HepG2 (cell line): ENCODE measurements around the gene BEX2. TPM values are rescaled to one million over a fixed set of nuclear protein-coding genes. Genes with fewer than 3 reads are reported as not detected.

ENCODE experiments used
- ATAC-seq: fragments of 200-7000 bp; cut with Tn5 transposase; 3 replicates; pipeline ENCODE4 v1.9.1; 2020; ENCODE audit warnings: mild to moderate bottlenecking, moderate library complexity
- BruUV-seq: library from RNA; stranded (reverse); fragments of 400-500 nt; replicated peaks from 2 replicates; lab custom pipeline; 2021; lab: Mats Ljungman, UMichigan
- CTCF ChIA-PET: fragments of 300-600 bp; formaldehyde crosslinking; extraction: SDS; loops from one replicate; lab custom pipeline; 2021; ENCODE audit warnings: low total read pairs, inconsistent platforms, low intra/inter-chr PET ratio; lab: Yijun Ruan, JAX
- POLR2A ChIA-PET: fragments of 350-600 bp; sonication (Branson Sonifier 250); formaldehyde crosslinking; loops from one replicate; lab custom pipeline; 2020; ENCODE audit warnings: antibody characterized with exemption, inconsistent platforms; lab: Yijun Ruan, JAX
- DNase-seq: peaks from one replicate; pipeline ENCODE4 v3.0.0-alpha.2; 2015; ENCODE audit warnings: low spot score
- FAIRE-seq: peaks from 3 replicates; lab custom pipeline; 2011; peaks lifted over from hg19 to GRCh38; lab: Jason Lieb, UNC
- H2AFZ ChIP-seq: one replicate; pipeline ENCODE4 v1.6.1; 2011; ENCODE audit warnings: low read length, inconsistent platforms
- H3K27ac ChIP-seq: fragments of 300-600 bp; 3 replicates; pipeline ENCODE4 v1.8.0; 2011; ENCODE audit warnings: mixed run types, mild to moderate bottlenecking, mixed read lengths, low read length, inconsistent platforms; ENCODE audit not compliant: insufficient read depth; ENCODE audit errors: extremely low read length
- H3K27me3 ChIP-seq, 2 experiments: fragments of 200-600 bp in 1 of 2; 2 replicates in 1 of 2; 3 replicates in 1 of 2; pipeline versions ENCODE4 v1.6.0 to v1.8.0; 2011; ENCODE audit warnings: low read length in 2 of 2, mild to moderate bottlenecking in 2 of 2, moderate library complexity in 2 of 2, inconsistent platforms in 1 of 2; ENCODE audit not compliant: insufficient read depth in 2 of 2, control insufficient read depth in 1 of 2
- H3K36me3 ChIP-seq, 2 experiments: fragments of 200-600 bp in 1 of 2; replicated peaks in 1 of 2; 2 replicates in 1 of 2; 3 replicates in 1 of 2; pipeline versions ENCODE4 v1.5.1 to v1.8.0; 2011; ENCODE audit warnings: low read length in 2 of 2, inconsistent platforms in 1 of 2; ENCODE audit not compliant: insufficient read depth in 2 of 2, control insufficient read depth in 1 of 2
- H3K4me1 ChIP-seq: 2 replicates; pipeline ENCODE4 v1.5.1; 2012; ENCODE audit warnings: low read length, inconsistent platforms; ENCODE audit not compliant: insufficient read depth
- H3K4me2 ChIP-seq: 2 replicates; pipeline ENCODE4 v1.6.0; 2011; ENCODE audit warnings: low read depth, low read length, inconsistent platforms
- H3K4me3 ChIP-seq, 3 experiments: fragments of 200-600 bp in 1 of 3; sonication (generic), shearing (Covaris generic) in 1 of 3; replicated peaks in 1 of 3; 2 replicates each; pipeline ENCODE4 v1.5.1; 2011 to 2016; ENCODE audit warnings: low read length in 3 of 3, inconsistent platforms in 2 of 3, low read depth in 2 of 3, mild to moderate bottlenecking in 2 of 3, control low read depth in 1 of 3, mixed read lengths in 1 of 3; ENCODE audit not compliant: insufficient read depth in 1 of 3
- H3K79me2 ChIP-seq: one replicate; pipeline ENCODE4 v1.6.1; 2011; ENCODE audit warnings: low read length, inconsistent platforms; ENCODE audit not compliant: insufficient read depth
- H3K9ac ChIP-seq: 2 replicates; pipeline ENCODE4 v1.6.0; 2011; ENCODE audit warnings: mild to moderate bottlenecking, low read depth, low read length, inconsistent platforms; ENCODE audit not compliant: insufficient read depth
- H3K9me3 ChIP-seq: 2 replicates; pipeline ENCODE4 v1.5.1; 2012; ENCODE audit warnings: mild to moderate bottlenecking, low read length
- H4K20me1 ChIP-seq: 2 replicates; pipeline ENCODE4 v1.6.0; 2011; ENCODE audit warnings: inconsistent platforms, mild to moderate bottlenecking, low read length, moderate library complexity; ENCODE audit not compliant: insufficient read depth
- ARID2 ChIP-seq: sonication (generic); formaldehyde crosslinking; IDR thresholded peaks from 2 replicates; pipeline ENCODE4 v1.8.1; 2022; ENCODE audit warnings: mild to moderate bottlenecking, missing genetic modification reagents, borderline replicate concordance
- CREM ChIP-seq, 2 experiments: sonication (generic) in 1 of 2; formaldehyde crosslinking in 1 of 2; IDR thresholded peaks; 2 replicates each; pipeline versions ENCODE4 v1.4.0 to v1.6.1; 2016 to 2020; ENCODE audit warnings: antibody characterized with exemption in 1 of 2, mild to moderate bottlenecking in 1 of 2, missing genetic modification reagents in 1 of 2
- GATA4 ChIP-seq: sonication (generic); IDR thresholded peaks from 2 replicates; pipeline ENCODE4 v1.6.1; 2016; ENCODE audit warnings: antibody characterized with exemption, low read depth, borderline replicate concordance
- KDM3A ChIP-seq: IDR thresholded peaks from 2 replicates; pipeline ENCODE4 v1.6.1; 2018; ENCODE audit warnings: low read depth, missing compliant biosample characterization
- KDM5B ChIP-seq: sonication (generic); formaldehyde crosslinking; IDR thresholded peaks from 2 replicates; pipeline ENCODE4 v1.4.0; 2020; ENCODE audit warnings: missing genetic modification reagents, mild to moderate bottlenecking, borderline replicate concordance
- MTA3 ChIP-seq: sonication (generic); formaldehyde crosslinking; IDR thresholded peaks from 2 replicates; pipeline ENCODE4 v1.4.0; 2020; ENCODE audit warnings: missing genetic modification reagents
- NR1H2 ChIP-seq: sonication (generic); formaldehyde crosslinking; IDR thresholded peaks from 2 replicates; pipeline ENCODE4 v1.8.1; 2022; ENCODE audit warnings: low read depth, missing genetic modification reagents, borderline replicate concordance
- SMAD9 ChIP-seq: sonication (generic); formaldehyde crosslinking; IDR thresholded peaks from 2 replicates; pipeline ENCODE4 v1.5.1; 2020; ENCODE audit warnings: mild to moderate bottlenecking, missing genetic modification reagents
- SNAPC5 ChIP-seq: sonication (generic); formaldehyde crosslinking; IDR thresholded peaks from 2 replicates; pipeline ENCODE4 v1.8.1; 2023; ENCODE audit warnings: mild to moderate bottlenecking, missing genetic modification reagents, borderline replicate concordance
- STAT5B ChIP-seq: sonication (generic); formaldehyde crosslinking; IDR thresholded peaks from 2 replicates; pipeline ENCODE4 v1.4.0; 2020; ENCODE audit warnings: missing genetic modification reagents
- TRIM22 ChIP-seq: fragments of 450-650 bp; IDR thresholded peaks from 2 replicates; pipeline ENCODE4 v1.6.1; 2017
- ZMAT3 ChIP-seq: sonication (generic); formaldehyde crosslinking; conservative IDR thresholded peaks from 2 replicates; pipeline ENCODE4 v1.7.0; 2021; ENCODE audit warnings: missing genetic modification reagents
- ZNF256 ChIP-seq: sonication (generic); formaldehyde crosslinking; conservative IDR thresholded peaks from 2 replicates; pipeline ENCODE4 v1.4.0; 2020; ENCODE audit warnings: missing genetic modification reagents
- ZNF333 ChIP-seq: sonication (generic); formaldehyde crosslinking; IDR thresholded peaks from 2 replicates; pipeline ENCODE4 v1.4.0; 2020; ENCODE audit warnings: mild to moderate bottlenecking, missing genetic modification reagents, borderline replicate concordance
- ZNF512 ChIP-seq: sonication (generic); formaldehyde crosslinking; IDR thresholded peaks from 2 replicates; pipeline ENCODE4 v1.4.0; 2020; ENCODE audit warnings: mild to moderate bottlenecking, missing genetic modification reagents
- ZNF556 ChIP-seq: sonication (generic); formaldehyde crosslinking; IDR thresholded peaks from 2 replicates; pipeline ENCODE4 v1.4.0; 2020; ENCODE audit warnings: mild to moderate bottlenecking, missing genetic modification reagents, borderline replicate concordance
- ZNF784 ChIP-seq: sonication (generic); formaldehyde crosslinking; IDR thresholded peaks from 2 replicates; pipeline ENCODE4 v1.5.1; 2020; ENCODE audit warnings: missing genetic modification reagents, mild to moderate bottlenecking, borderline replicate concordance
- ZNF879 ChIP-seq: sonication (generic); formaldehyde crosslinking; IDR thresholded peaks from 2 replicates; pipeline ENCODE4 v1.8.1; 2023; ENCODE audit warnings: missing genetic modification reagents
- in situ Hi-C: cut with HindIII; loops from 2 replicates; pipeline ENCODE4 v1.10.0; 2017; ENCODE audit warnings: low pct_unique_long_range_greater_than_20kb; ENCODE audit not compliant: extremely low pct_ligation_motif_present
- intact Hi-C: fragments of 100-400 bp; cut with micrococcal nuclease; formaldehyde crosslinking; loops from one replicate; pipeline ENCODE4 v1.10.0; 2022; ENCODE audit not compliant: unreplicated experiment
- polyA plus RNA-seq, 8 experiments: library from polyadenylated mRNA; depleted of rRNA in 3 of 8; stranded (reverse) in 7 of 8; unstranded in 1 of 8; fragments of >200 nt; fragmentation: Illumina TruSeq in 4 of 8; extraction: Trizol in 4 of 8; gene quantifications; 2 replicates each; pipeline versions ENCODE4 v1.2.1 to v1.2.3, GENCODE V29; 2011 to 2016; ENCODE audit warnings: low read depth in 4 of 8, missing spikeins in 1 of 8, mixed read lengths in 1 of 8; ENCODE audit not compliant: insufficient read depth in 1 of 8
- total RNA-seq, 5 experiments: library from RNA; depleted of rRNA; stranded (reverse); fragments of >200 nt; fragmentation: Illumina TruSeq; extraction: Trizol; gene quantifications; 2 replicates each; pipeline ENCODE4 v1.2.3, GENCODE V29; 2016; ENCODE audit warnings: low read depth in 1 of 5

The BEX2 gene
- total and polyA plus RNA-seq, 2 of the 13 experiments (the other 11 are each of a cell fraction or from before 2014, with no cell fraction given), result 0.46 to 0.54 TPM

GRCh38 chrX:103304705-103305104 lies 6.1 kb downstream of the BEX2 start:
- no peaks in the 10 kb centered on the region for H3K79me2 ChIP-seq
- H3K36me3 ChIP-seq, result no peaks in the 10 kb centered on the region
- no peak overlapping the region for H3K4me3 ChIP-seq
- in situ Hi-C loops (no loop called here), intact Hi-C loops (no loop called here)
- no peak for ATAC-seq
- no peak overlapping the region for H3K9ac ChIP-seq
- H3K4me2 ChIP-seq, result no peak overlapping the region
- H3K27me3 ChIP-seq, result no peaks in the 10 kb centered on the region
- no peaks in the 10 kb centered on the region for H3K9me3 ChIP-seq
- no peak for DNase-seq
- CTCF ChIA-PET, result no interaction called here
- no peak for TF ChIP-seq GATA4
- TF ChIP-seq ARID2, result no peak
- TF ChIP-seq MTA3 (CRISPR knock-in tag), result no peak
- TF ChIP-seq NR1H2 (CRISPR knock-in tag), result no peak
- TF ChIP-seq KDM5B (CRISPR knock-in tag), result no peak
- TF ChIP-seq ZNF512 (CRISPR knock-in tag), result no peak
- no peak for TF ChIP-seq ZMAT3 (CRISPR knock-in tag)
- no peak for TF ChIP-seq KDM3A (CRISPR knock-in tag)
- no peak for TF ChIP-seq ZNF256 (CRISPR knock-in tag)
- no peak for TF ChIP-seq CREM (IDR thresholded peaks at IDR 0.05)
- no peak for TF ChIP-seq CREM (CRISPR knock-in tag; IDR thresholded peaks at IDR 0.05)
- TF ChIP-seq ZNF879, result no peak
- TF ChIP-seq SNAPC5 (CRISPR knock-in tag), result no peak
- no peak for TF ChIP-seq SMAD9 (CRISPR knock-in tag)
- no peak for TF ChIP-seq TRIM22
- no peak for TF ChIP-seq ZNF556 (CRISPR knock-in tag)
- no peak for TF ChIP-seq ZNF333 (CRISPR knock-in tag)
- no peak for TF ChIP-seq STAT5B (CRISPR knock-in tag)
- TF ChIP-seq ZNF784 (CRISPR knock-in tag), result no peak
- no peak overlapping the region for H2AFZ ChIP-seq
- no peaks in the 10 kb centered on the region for H3K4me1 ChIP-seq
- POLR2A ChIA-PET, result no interaction called here
- no peak overlapping the region for H3K27ac ChIP-seq
- no peak for FAIRE-seq
- BruUV-seq, result no TSS peak
- H4K20me1 ChIP-seq, result no peaks in the 10 kb centered on the region
